Measurements from ENCODE around the gene GOLGA6L10. TPM values are rescaled to one million over a fixed set of nuclear protein-coding genes. Genes with fewer than 3 reads are reported as not detected.
"Not testable (repeated sequence)": the region's sequence is repeated elsewhere in the genome, so short reads cannot be mapped to it uniquely, and the experiment has no call there.

The GOLGA6L10 gene
- total RNA-seq, 2 donors from 2014 or later, result 0.48 to 1.5 TPM

GRCh38 chr15:82345176-82345575 is 4.1 kb downstream of the GOLGA6L10 start:
- DNase-seq (ENCODE audit: low spot score); intact Hi-C loops (cut with DNase I): not testable (repeated sequence)

GRCh38 chr15:82344421-82344820 is 4.9 kb downstream of the GOLGA6L10 start:
- intact Hi-C loops (cut with DNase I); DNase-seq (ENCODE audit: low spot score): not testable (repeated sequence)

- DNase-seq (ENCODE audit: low spot score); intact Hi-C loops (cut with DNase I): not testable (repeated sequence)
These were observed 5.4 kb downstream of the GOLGA6L10 start for GRCh38 chr15:82343851-82344250.

- intact Hi-C loops (cut with DNase I), result not testable (repeated sequence)
- peak; percentile 82 for DNase-seq (ENCODE audit: low spot score)
These were observed 6.5 kb downstream of the GOLGA6L10 start for GRCh38 chr15:82342632-82343374.

GRCh38 chr15:82338573-82338972 is 10.7 kb downstream of the GOLGA6L10 start:
- DNase-seq (ENCODE audit: low spot score); intact Hi-C loops (cut with DNase I): not testable (repeated sequence)

GRCh38 chr15:82338053-82338452 is 11.2 kb downstream of the GOLGA6L10 start:
- peak; percentile 11 for DNase-seq (ENCODE audit: low spot score)

GRCh38 chr15:82337051-82337450 is 12.2 kb downstream of the GOLGA6L10 start:
- peak; percentile 69 for DNase-seq (ENCODE audit: low spot score)
- intact Hi-C loops (cut with DNase I), result not testable (repeated sequence)

More at GRCh38 chr15:82338053-82338452, 11.2 kb downstream of the GOLGA6L10 start:
- intact Hi-C loops (cut with DNase I), result not testable (repeated sequence)

GRCh38 chr15:82336180-82336647 is 13.1 kb downstream of the GOLGA6L10 start:
- DNase-seq (ENCODE audit: low spot score), result peak; percentile 64
- intact Hi-C loops (cut with DNase I), result not testable (repeated sequence)

- DNase-seq (ENCODE audit: low spot score), result peak; percentile 52
- intact Hi-C loops (cut with DNase I), result not testable (repeated sequence)
These were observed 14.3 kb downstream of the GOLGA6L10 start for GRCh38 chr15:82335006-82335405.

GRCh38 chr15:82334554-82334932 is 14.7 kb downstream of the GOLGA6L10 start:
- not testable (repeated sequence) for DNase-seq (ENCODE audit: low spot score)

GRCh38 chr15:82333603-82334553 is 15.4 kb downstream of the GOLGA6L10 start:
- peak; percentile 40 for DNase-seq (ENCODE audit: low spot score)
- intact Hi-C loops (cut with DNase I), result not testable (repeated sequence)

More at GRCh38 chr15:82334554-82334932, 14.7 kb downstream of the GOLGA6L10 start:
- intact Hi-C loops (cut with DNase I), result not testable (repeated sequence)

- intact Hi-C loops (cut with DNase I), result not testable (repeated sequence)
- DNase-seq (ENCODE audit: low spot score), result peak; percentile 67
These were observed 16.3 kb downstream of the GOLGA6L10 start for GRCh38 chr15:82332711-82333602.

GRCh38 chr15:82331576-82332304 is 17.5 kb downstream of the GOLGA6L10 start:
- DNase-seq (ENCODE audit: low spot score); intact Hi-C loops (cut with DNase I): not testable (repeated sequence)

GRCh38 chr15:82330921-82331320 is 18.4 kb downstream of the GOLGA6L10 start:
- intact Hi-C loops (cut with DNase I), result not testable (repeated sequence)
- peak; percentile 20 for DNase-seq (ENCODE audit: low spot score)

GRCh38 chr15:82329039-82329438 is 20.2 kb downstream of the GOLGA6L10 start:
- intact Hi-C loops (cut with DNase I), result not testable (repeated sequence)
- DNase-seq (ENCODE audit: low spot score), result peak; percentile 20

GRCh38 chr15:82327372-82327771 is 21.9 kb downstream of the GOLGA6L10 start:
- intact Hi-C loops (cut with DNase I); DNase-seq (ENCODE audit: low spot score): not testable (repeated sequence)

GRCh38 chr15:82326896-82327295 is 22.4 kb downstream of the GOLGA6L10 start:
- intact Hi-C loops (cut with DNase I), result not testable (repeated sequence)
- peak; percentile 79 for DNase-seq (ENCODE audit: low spot score)

- DNase-seq (ENCODE audit: low spot score), result peak; percentile 62
- intact Hi-C loops (cut with DNase I), result not testable (repeated sequence)
These were observed 23.6 kb downstream of the GOLGA6L10 start for GRCh38 chr15:82325646-82326045.
